Measurements from ENCODE around the gene UAP1L1. TPM values are rescaled to one million over a fixed set of nuclear protein-coding genes. Genes with fewer than 3 reads are reported as not detected.

UAP1L1 gene
- total RNA-seq, 1 donor from 2014 or later = 2.9 TPM

DNA sequence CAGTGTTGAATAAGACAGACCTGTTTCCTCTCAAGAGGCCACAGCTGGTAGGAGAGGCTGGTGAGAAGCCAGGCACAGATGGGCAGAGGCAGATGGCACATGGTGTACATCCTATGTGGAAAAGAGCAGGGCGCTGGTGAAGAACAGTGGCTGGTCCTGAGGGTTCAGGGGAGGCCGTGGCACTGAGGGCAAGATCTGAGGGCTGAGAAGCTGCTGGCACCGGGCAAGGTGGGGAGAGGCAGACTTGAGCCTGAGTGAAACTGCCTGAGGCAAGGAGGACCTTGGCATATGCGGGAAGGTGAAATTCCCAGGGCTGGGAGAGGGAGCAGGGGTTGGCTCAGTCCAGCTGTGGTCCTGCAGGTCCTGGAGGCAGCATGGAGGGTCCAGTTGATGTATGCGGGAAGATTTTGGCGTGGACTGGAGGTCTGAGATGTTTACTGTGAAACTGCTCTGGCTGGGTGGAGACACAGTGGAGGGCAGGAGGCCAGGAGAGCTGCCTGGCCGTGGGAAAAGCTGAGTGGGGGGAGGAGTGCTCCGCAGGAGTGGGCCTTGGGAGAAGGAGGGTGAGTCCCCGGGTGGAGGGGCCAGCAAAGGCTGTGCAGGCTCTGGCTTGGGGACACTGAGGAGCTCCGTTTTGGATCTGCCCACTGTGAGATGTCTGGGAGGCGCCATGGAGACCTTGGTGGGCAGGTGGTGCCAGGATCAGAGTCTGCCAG is 12.1 kb downstream of the UAP1L1 start:
- H3K27ac Mint-ChIP-seq (ENCODE audit: unreplicated experiment) = peak overlapping the region; percentile 54
- peaks cover 6% of the 10 kb centered on the region for H3K27me3 Mint-ChIP-seq (ENCODE audit: low read depth)
- H3K4me3 Mint-ChIP-seq = peak overlapping the region; percentile 16
- TF ChIP-seq, protein P1, sequence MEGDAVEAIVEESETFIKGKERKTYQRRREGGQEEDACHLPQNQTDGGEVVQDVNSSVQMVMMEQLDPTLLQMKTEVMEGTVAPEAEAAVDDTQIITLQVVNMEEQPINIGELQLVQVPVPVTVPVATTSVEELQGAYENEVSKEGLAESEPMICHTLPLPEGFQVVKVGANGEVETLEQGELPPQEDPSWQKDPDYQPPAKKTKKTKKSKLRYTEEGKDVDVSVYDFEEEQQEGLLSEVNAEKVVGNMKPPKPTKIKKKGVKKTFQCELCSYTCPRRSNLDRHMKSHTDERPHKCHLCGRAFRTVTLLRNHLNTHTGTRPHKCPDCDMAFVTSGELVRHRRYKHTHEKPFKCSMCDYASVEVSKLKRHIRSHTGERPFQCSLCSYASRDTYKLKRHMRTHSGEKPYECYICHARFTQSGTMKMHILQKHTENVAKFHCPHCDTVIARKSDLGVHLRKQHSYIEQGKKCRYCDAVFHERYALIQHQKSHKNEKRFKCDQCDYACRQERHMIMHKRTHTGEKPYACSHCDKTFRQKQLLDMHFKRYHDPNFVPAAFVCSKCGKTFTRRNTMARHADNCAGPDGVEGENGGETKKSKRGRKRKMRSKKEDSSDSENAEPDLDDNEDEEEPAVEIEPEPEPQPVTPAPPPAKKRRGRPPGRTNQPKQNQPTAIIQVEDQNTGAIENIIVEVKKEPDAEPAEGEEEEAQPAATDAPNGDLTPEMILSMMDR (conservative IDR thresholded peaks at IDR 0.05) = no peak
- DNase-seq (ENCODE audit: low read depth, low spot score) = no peak
- no peaks in the 10 kb centered on the region for H3K36me3 Mint-ChIP-seq (ENCODE audit: low read depth)
- no peaks in the 10 kb centered on the region for H3K9me3 Mint-ChIP-seq
- peaks cover 23% of the 10 kb centered on the region for H3K4me1 Mint-ChIP-seq

GRCh38 chr9:137095664-137096517 is 18.6 kb downstream of the UAP1L1 start:
- no peaks in the 10 kb centered on the region for H3K9me3 Mint-ChIP-seq
- no peaks in the 10 kb centered on the region for H3K4me1 Mint-ChIP-seq
- H3K4me3 Mint-ChIP-seq = no peak overlapping the region
- TF ChIP-seq, protein P1 (conservative IDR thresholded peaks at IDR 0.05) = no peak
- peaks cover 4% of the 10 kb centered on the region for H3K36me3 Mint-ChIP-seq (ENCODE audit: low read depth)
- DNase-seq (ENCODE audit: low read depth, low spot score) = no peak
- H3K27me3 Mint-ChIP-seq (ENCODE audit: low read depth) = no peaks in the 10 kb centered on the region
- H3K27ac Mint-ChIP-seq (ENCODE audit: unreplicated experiment) = no peak overlapping the region

DNA sequence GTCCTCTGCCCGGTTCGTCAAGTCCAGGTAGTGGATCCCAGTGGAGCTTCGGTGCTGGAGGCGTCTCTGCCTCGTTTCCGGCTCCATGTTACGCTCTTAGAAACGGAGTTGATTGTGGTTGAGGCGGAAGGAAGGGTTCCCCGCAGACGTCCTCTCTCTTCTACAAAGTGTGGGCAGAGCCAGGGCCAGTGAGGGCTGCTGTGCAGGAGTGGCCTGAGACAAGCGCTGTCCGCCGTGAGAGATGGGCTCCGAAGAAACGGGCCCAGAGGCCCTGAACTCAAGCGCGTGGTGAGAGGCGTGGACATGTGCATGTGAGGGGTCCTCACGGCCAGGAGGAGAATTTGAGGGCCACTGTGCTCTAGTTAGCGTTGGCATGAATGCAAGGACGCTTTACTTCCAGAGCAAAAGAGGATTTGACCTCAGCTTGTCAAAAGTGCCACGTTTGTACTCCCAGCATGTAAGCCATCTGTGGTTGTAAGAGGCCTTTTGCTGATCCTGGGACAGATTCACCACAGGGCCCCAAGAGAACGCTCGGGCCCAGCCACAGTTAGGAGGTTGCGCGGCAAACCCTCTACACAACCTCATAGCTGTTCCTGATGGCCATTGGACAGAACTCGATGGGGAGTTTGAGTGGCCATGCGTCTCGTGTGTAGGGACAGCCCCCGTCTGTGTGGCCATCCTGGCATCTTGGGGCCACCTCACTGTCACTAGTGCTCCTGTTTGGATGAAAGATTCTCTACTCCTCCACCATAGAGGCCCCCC is 19.6 kb downstream of the UAP1L1 start:
- no peak overlapping the region for H3K4me3 Mint-ChIP-seq

GRCh38 chr9:137097761-137098462 is 20.6 kb downstream of the UAP1L1 start:
- Mint-ChIP-seq H3K36me3 (ENCODE audit: low read depth) (peaks cover 4% of the 10 kb centered on the region), H3K9me3 (no peaks in the 10 kb centered on the region), H3K4me3 (no peak overlapping the region), H3K4me1 (no peaks in the 10 kb centered on the region), H3K27ac (ENCODE audit: unreplicated experiment) (no peak overlapping the region), H3K27me3 (ENCODE audit: low read depth) (no peaks in the 10 kb centered on the region)
- TF ChIP-seq, protein P1 (conservative IDR thresholded peaks at IDR 0.05) = no peak
- DNase-seq (ENCODE audit: low read depth, low spot score) = no peak

More for the DNA sequence above, 19.6 kb downstream of the UAP1L1 start:
- no peaks in the 10 kb centered on the region for H3K27me3 Mint-ChIP-seq (ENCODE audit: low read depth)
- H3K9me3 Mint-ChIP-seq = no peaks in the 10 kb centered on the region
- H3K27ac Mint-ChIP-seq (ENCODE audit: unreplicated experiment) = no peak overlapping the region
- H3K36me3 Mint-ChIP-seq (ENCODE audit: low read depth) = peaks cover 4% of the 10 kb centered on the region
- TF ChIP-seq, protein P1 (conservative IDR thresholded peaks at IDR 0.05) = no peak
- no peak for DNase-seq (ENCODE audit: low read depth, low spot score)
- H3K4me1 Mint-ChIP-seq = no peaks in the 10 kb centered on the region

DNA sequence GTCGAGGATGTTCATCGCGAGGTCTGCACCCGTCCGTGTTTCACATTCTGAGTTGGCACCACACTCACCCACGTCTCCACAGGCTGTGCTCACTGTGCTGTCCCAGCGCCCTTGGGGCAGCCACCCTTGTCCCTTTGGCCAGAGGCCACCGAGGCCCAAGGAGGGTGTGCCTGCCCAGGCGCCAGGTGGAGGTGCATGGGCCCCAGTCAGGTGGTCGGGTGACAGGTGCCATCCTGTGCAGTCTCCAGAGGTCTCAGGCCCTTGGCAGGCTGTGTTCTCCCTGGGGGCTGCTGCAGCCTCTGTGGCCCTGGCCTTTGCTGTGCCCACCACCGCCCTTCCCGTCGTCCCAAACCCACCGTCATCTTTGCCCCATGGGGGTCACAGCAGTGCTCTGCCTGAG is 21.9 kb downstream of the UAP1L1 start:
- Mint-ChIP-seq H3K36me3 (ENCODE audit: low read depth) (peaks cover 4% of the 10 kb centered on the region), H3K27me3 (ENCODE audit: low read depth) (no peaks in the 10 kb centered on the region), H3K4me3 (no peak overlapping the region), H3K9me3 (no peaks in the 10 kb centered on the region), H3K4me1 (no peaks in the 10 kb centered on the region), H3K27ac (ENCODE audit: unreplicated experiment) (no peak overlapping the region)
- no peak for DNase-seq (ENCODE audit: low read depth, low spot score)
- TF ChIP-seq, protein P1 (conservative IDR thresholded peaks at IDR 0.05) = no peak
